ENCODE data around the gene CNTNAP5. TPM values are rescaled to one million over a fixed set of nuclear protein-coding genes. Genes with fewer than 3 reads are reported as not detected.

The CNTNAP5 gene
- total and polyA plus RNA-seq, 2 donors (not counting 3 experiments of a cell fraction or from before 2014, with no cell fraction given) = not detected

GRCh38 chr2:124908411-124908810 lies 883.3 kb downstream of the CNTNAP5 start:
- no peak overlapping the region for H2AFZ ChIP-seq (ENCODE audit: low read depth, low read length)
- H3K36me3 ChIP-seq (ENCODE audit: control insufficient read depth in 2 of 2, extremely low read depth in 1 of 2, insufficient read depth in 2 of 2, low read length in 2 of 2) = no peaks in the 10 kb centered on the region
- H3K27me3 ChIP-seq (ENCODE audit: control insufficient read depth in 2 of 2, insufficient read depth in 2 of 2, low read length in 2 of 2) = no peaks in the 10 kb centered on the region
- no peaks in the 10 kb centered on the region for H3K9me3 ChIP-seq (replicated peaks; ENCODE audit: control insufficient read depth, insufficient read depth, low read length)
- intact Hi-C loops (cut with micrococcal nuclease) = no loop called here
- no peak overlapping the region for H3K4me3 ChIP-seq (replicated peaks in 1 of 3; ENCODE audit: insufficient read depth in 1 of 3, low read depth in 1 of 3, low read length in 3 of 3)
- no peaks in the 10 kb centered on the region for H3K79me2 ChIP-seq (ENCODE audit: control insufficient read depth, insufficient read depth, low read length)
- H3K27ac ChIP-seq (ENCODE audit: insufficient read depth, low read depth, low read length) = no peak overlapping the region
- FAIRE-seq (no peak), DNase-seq (ENCODE audit: low read depth, low spot score) (no peak)
- no peak overlapping the region for H3K9ac ChIP-seq (replicated peaks; ENCODE audit: extremely low read depth, insufficient read depth, low read length)
- H3K9me1 ChIP-seq (replicated peaks; ENCODE audit: control insufficient read depth, extremely low read depth, insufficient read depth, low read length) = no peaks in the 10 kb centered on the region
- no peaks in the 10 kb centered on the region for H3K4me1 ChIP-seq (ENCODE audit: control insufficient read depth, extremely low read depth, insufficient read depth, low read length)
- dilution Hi-C loops (cut with MboI; ENCODE audit: extremely low pct_ligation_motif_present, low sequenced_read_pairs) = no loop called here
- CTCF ChIA-PET = no interaction called here
- no TSS peak for BruUV-seq (replicated peaks)
- H4K20me1 ChIP-seq (replicated peaks; ENCODE audit: control insufficient read depth, extremely low read depth, insufficient read depth, low read length) = no peaks in the 10 kb centered on the region
- no peak for TF ChIP-seq POLR2AphosphoS5 (IDR thresholded peaks at IDR 0.05; ENCODE audit: insufficient read depth, low read depth, low read length)
- TF ChIP-seq MYC (IDR thresholded peaks at IDR 0.05; ENCODE audit: low read depth, low read length) = no peak
- no peak for TF ChIP-seq FOS (IDR thresholded peaks at IDR 0.05; ENCODE audit: borderline replicate concordance, insufficient read depth, low read length)
- no peak for TF ChIP-seq JUN (IDR thresholded peaks at IDR 0.05; ENCODE audit: borderline replicate concordance, insufficient read depth, insufficient read length, low read depth)
- no peak for TF ChIP-seq CTCF (IDR thresholded peaks at IDR 0.05; ENCODE audit: extremely low read depth in 1 of 2, insufficient read depth in 1 of 2, low read depth in 1 of 2, low read length in 2 of 2)
- TF ChIP-seq MAX (IDR thresholded peaks at IDR 0.05; ENCODE audit: insufficient read depth, insufficient read length) = no peak
- TF ChIP-seq GATA2 (IDR thresholded peaks at IDR 0.05; ENCODE audit: insufficient read depth, insufficient read length, low read depth, low read length) = no peak
- TF ChIP-seq POLR2A (IDR thresholded peaks at IDR 0.05; ENCODE audit: low read depth, low read length) = no peak
- no peak for TF ChIP-seq EZH2 (IDR thresholded peaks at IDR 0.05; ENCODE audit: borderline replicate concordance, low read depth, low read length, severe bottlenecking)
- H3K4me2 ChIP-seq (ENCODE audit: insufficient read depth, low read length) = no peak overlapping the region
- POLR2A ChIA-PET = no interaction called here

Measured in endothelial cell of umbilical vein (primary cell).